Activated effector memory CD4-positive, alpha-beta T cell treated with Interleukin-2 at 50 U/mL for 16 hours (primary cell): ENCODE data around the gene ATL1.
"Not testable (repeated sequence)": the region's sequence is repeated elsewhere in the genome, so short reads cannot be mapped to it uniquely, and the experiment has no call there.

Source experiments
- DNase-seq: peaks from one replicate; pipeline ENCODE4 v3.0.0-alpha.2; 2020

Gene ATL1

GRCh38 chr14:50665300-50665699 lies 105.4 kb downstream of the ATL1 start:
- not testable (repeated sequence) for DNase-seq

DNA sequence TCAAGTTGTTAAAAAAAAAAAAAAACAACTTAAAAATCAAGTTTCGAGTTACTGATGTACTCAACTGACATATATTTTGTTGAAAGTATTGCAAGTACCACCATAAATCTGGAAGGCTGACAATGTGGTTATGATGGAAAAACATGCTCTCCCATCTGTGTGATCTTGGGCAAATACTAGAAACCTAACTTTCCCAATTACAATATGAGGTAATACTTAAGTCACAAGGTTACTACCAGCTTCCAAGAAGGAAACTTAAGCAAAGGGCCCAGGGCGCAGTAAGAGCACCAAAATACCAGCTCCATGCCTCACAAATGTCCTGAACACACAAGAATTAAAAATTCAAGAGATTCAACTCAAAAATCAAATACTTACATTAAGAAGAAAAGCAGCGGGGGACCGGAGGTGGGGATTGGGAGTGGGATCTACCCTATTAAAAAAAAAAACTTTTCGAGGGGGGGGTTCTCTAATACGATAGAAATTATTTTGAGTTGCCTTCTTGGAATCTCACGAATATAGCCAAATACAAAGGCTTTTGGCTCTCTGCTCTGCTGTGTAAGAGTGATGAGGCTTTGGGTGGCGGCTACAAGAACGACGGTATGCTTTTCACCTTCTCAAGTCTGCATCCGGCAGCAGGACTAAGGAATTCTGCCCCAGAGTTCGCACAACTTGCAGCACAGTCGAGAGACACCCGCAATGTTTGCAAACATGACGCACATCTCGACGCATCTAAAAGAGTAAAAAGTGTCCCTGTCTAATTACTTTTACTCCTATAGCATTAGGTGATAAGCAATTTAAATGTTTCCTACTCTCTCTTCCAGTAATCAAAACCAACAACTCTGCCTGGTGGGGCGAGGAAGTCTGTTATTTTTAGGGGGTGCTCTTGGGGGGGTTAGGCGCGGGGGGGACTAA lies 107.1 kb downstream of the ATL1 start:
- peak; percentile 8 for DNase-seq

GRCh38 chr14:50667684-50667995 lies 107.7 kb downstream of the ATL1 start:
- peak; percentile 18 for DNase-seq

GRCh38 chr14:50667996-50668825 lies 108.3 kb downstream of the ATL1 start, which contains the start of gene SAV1:
Gene SAV1 (minus strand): TSS chr14:50668306. CDS start chr14:50667967, 339 bp downstream.
- peak; percentile 35 for DNase-seq

GRCh38 chr14:50668826-50669143 lies 108.8 kb downstream of the ATL1 start:
- DNase-seq, result no peak

GRCh38 chr14:50669441-50669986 lies 109.6 kb downstream of the ATL1 start:
- no peak for DNase-seq

DNA sequence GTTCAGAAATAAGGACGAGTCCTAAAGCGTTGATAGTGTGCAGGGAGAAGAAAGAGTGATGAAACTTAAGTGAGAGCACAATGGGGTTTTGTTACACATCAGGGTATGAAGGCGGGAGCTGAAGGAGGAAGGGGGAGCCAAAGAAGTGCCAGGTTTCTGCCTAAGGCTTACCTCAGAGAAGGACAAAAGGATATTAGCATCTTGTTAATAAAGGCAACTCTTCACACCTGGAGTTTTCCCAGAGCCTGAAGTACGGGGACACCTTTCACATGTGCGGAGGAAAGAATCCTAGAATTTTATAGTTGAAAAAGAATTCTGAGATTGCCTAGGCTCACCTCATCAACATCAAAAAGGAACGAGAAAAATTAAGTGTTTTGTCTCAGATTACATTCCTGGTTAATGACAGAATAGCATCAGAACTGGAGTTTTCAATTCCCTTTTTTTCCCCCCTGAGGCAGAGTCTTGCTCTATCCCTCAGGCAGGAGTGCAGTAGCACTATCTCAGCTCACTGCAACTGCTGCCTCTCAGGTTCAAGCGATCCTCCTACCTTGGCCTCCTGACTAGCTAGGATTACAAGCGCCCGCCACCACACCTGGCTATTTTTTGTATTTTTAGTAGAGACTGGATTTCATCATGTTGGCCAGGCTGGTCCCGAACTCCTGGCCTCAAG lies 110.4 kb downstream of the ATL1 start:
- DNase-seq, result no peak

DNA sequence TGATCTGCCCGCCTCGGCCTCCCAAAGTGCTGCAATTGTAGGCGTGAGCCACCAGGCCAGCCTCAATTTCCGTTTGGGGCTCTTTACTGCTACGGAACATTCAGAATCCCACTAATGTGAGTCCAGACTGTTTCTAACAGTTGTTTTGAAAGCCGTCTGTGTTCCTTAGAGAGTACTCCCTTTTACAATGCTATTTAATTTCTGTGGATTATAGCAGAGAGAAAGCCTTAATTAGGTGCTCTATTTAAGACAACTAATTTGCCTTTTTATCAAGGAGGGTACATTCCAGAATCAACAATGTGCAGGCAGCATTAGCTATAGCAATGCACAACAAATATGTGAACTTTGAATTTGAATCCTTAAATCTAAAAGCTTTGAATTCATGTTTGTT lies 110.9 kb downstream of the ATL1 start:
- DNase-seq, result no peak

DNA sequence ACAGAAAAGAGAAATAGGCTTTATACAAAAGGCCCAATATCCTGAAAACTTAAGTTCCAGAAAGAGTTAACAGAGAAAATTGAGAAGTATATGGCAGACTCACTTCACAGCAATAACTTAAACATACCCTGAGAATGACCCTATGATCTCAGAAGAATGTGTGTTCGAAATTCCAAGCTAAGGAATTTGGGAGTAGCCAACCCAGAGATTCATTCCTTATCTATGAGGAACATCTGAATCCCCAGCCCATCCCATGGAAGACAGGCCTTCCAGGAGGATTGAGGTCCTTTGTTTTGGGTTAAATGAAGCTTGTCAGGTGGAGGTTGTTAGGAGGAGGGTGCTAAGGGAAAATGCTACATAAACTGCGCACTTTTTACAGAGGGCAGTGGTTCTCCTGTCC lies 115.7 kb downstream of the ATL1 start:
- DNase-seq, result no peak

DNA sequence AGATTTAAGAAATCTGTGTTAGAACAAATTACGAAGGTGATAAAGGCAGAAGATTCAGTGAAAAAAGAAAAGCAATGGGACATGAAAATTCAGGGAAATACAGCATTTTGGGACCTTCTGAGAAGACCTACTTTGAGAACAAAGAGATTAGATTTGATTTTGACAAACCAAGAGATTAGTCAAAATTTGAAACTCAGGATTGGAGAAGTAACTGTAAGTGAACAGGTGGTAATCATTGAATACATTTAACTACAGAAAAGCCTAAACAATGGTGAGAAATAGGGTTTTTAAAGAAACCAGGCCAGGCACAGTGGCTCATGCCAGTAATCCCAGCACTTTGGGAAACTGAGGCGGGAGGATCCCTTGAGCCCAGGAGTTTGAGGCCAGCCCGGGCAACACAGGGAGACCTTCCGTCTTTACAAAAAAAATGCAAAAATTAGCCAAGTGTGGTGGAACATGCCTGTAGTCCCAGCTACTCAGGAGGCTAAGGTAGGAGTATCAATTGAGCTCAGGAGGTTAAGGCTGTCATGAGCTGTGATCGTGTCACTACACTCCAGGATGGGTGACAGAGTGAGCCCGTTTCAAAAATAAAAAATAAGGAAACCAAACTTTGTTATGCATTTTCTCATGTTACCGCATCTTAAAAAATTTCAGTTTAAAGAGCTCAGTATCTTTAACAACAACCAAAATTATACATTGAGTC lies 117.0 kb downstream of the ATL1 start:
- no peak for DNase-seq

DNA sequence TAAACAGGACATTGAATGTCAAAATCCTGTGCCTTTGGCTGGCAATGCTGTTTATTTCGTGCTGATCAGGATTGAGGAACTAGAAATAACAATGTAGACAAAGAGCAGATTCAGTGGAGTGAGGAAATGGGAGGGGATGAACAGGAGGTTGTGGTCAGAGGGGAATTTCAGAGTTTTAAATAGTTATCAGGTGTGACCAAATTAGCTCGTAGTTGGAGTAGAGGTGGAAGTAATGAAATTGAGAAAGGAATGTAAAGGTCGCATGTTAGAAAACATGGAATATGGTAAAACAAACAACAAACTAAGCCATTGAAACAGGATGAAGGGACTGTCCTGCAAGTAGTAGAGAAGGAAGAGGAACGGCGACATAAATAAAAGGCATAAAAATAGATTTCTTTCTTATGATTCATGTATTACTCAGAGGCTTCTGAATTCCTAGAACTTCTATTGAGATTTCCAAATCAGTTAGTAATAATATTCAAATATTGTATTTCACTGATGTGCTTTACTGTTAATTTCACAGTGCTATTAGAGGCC lies 117.7 kb downstream of the ATL1 start:
- DNase-seq, result no peak

DNA sequence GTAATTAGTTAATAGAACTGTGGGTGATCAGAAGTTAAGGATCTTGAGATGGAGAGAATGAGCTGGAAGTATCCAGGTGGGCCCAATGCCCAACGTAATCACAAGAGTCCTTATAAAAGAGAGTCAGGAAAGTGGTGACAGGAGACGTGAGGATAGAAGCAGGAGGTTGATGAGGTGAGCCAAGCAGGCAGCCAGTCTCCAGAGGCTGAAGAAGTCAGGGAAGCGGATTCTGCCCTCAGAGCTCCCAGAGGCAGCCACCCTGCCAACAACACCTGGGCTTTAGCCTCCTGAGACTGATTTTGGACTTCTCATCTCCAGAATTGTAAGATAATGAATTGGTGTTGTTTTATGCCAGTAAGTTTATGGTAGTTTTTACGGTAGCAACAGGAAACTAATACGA lies 118.2 kb downstream of the ATL1 start:
- DNase-seq, result no peak

DNA sequence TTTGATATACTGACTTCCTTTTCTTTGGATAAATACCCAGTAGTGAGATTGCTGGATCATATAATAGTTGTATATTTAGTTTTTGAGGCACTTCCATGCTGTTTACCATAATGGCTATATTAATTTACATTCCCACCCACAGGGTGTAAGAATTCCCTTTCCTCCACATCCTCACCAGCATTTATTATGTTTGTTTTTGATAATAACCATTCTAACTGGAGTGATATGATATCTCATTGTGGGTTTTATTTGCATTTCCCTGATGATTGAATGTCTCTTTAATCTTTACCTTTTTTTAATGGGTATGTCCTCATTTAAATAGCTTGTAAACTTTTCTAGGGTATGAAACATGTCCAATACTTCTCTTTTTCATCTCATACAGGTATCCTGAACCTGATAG lies 119.7 kb downstream of the ATL1 start:
- no peak for DNase-seq
